HT1080 (cell line): ENCODE data around the gene EFR3B. TPM values are rescaled to one million over a fixed set of nuclear protein-coding genes. Genes with fewer than 3 reads are reported as not detected.
"Not testable (repeated sequence)": the region's sequence is repeated elsewhere in the genome, so short reads cannot be mapped to it uniquely, and the experiment has no call there.

Source experiments
- DNase-seq: peaks from one replicate; pipeline ENCODE4 v3.0.0-alpha.2; 2015; ENCODE audit warnings: low read depth
- total RNA-seq: library from RNA; depleted of rRNA; stranded (reverse); fragments of >200 nt; shearing (Covaris generic); gene quantifications from 2 replicates; pipeline ENCODE4 v1.2.3, GENCODE V29; 2014

EFR3B gene
- total RNA-seq, 1 experiment from 2014 or later: 5.6 TPM

- DNase-seq: not testable (repeated sequence)
These were observed 60.5 kb downstream of the EFR3B start for GRCh38 chr2:25102352-25102751.

GRCh38 chr2:25103287-25103871 lies 61.5 kb downstream of the EFR3B start:
- DNase-seq: peak; percentile 94

GRCh38 chr2:25104736-25105135 lies 62.9 kb downstream of the EFR3B start:
- no peak for DNase-seq

GRCh38 chr2:25105336-25106085 lies 63.6 kb downstream of the EFR3B start:
- peak; percentile 91 for DNase-seq

GRCh38 chr2:25109822-25110221 lies 67.9 kb downstream of the EFR3B start:
- no peak for DNase-seq

GRCh38 chr2:25112113-25112512 lies 70.2 kb downstream of the EFR3B start:
- no peak for DNase-seq

GRCh38 chr2:25115249-25115883 lies 73.5 kb downstream of the EFR3B start:
- no peak for DNase-seq

- no peak for DNase-seq
These were observed 74.0 kb downstream of the EFR3B start for GRCh38 chr2:25115902-25116301.

GRCh38 chr2:25116956-25117355 lies 75.1 kb downstream of the EFR3B start:
- DNase-seq: no peak

- no peak for DNase-seq
These were observed 77.4 kb downstream of the EFR3B start for GRCh38 chr2:25119263-25119662.

- no peak for DNase-seq
These were observed 80.5 kb downstream of the EFR3B start for GRCh38 chr2:25122367-25122766.

GRCh38 chr2:25123682-25124081 lies 81.8 kb downstream of the EFR3B start:
- DNase-seq: no peak

- DNase-seq: no peak
These were observed 83.3 kb downstream of the EFR3B start for GRCh38 chr2:25125189-25125588.

- no peak for DNase-seq
These were observed 84.1 kb downstream of the EFR3B start for GRCh38 chr2:25125976-25126375.

GRCh38 chr2:25127071-25127470 lies 85.2 kb downstream of the EFR3B start:
- DNase-seq: not testable (repeated sequence)

GRCh38 chr2:25127646-25128045 lies 85.8 kb downstream of the EFR3B start:
- DNase-seq: no peak

GRCh38 chr2:25129901-25130520 lies 88.1 kb downstream of the EFR3B start:
- no peak for DNase-seq

- no peak for DNase-seq
These were observed 89.3 kb downstream of the EFR3B start for GRCh38 chr2:25131253-25131566.

- no peak for DNase-seq
These were observed 89.9 kb downstream of the EFR3B start for GRCh38 chr2:25131567-25132298.

- DNase-seq: no peak
These were observed 90.4 kb downstream of the EFR3B start for GRCh38 chr2:25132299-25132635.

GRCh38 chr2:25132693-25133092 lies 90.8 kb downstream of the EFR3B start:
- DNase-seq: no peak

GRCh38 chr2:25140535-25140934 lies 98.7 kb downstream of the EFR3B start:
- DNase-seq: not testable (repeated sequence)
